Spleen (tissue), 7 donors: ENCODE data around the gene KRTDAP.

Experiments used
- POLR2A ChIP-seq, 3 donors: fragments of 450-650 bp; IDR thresholded peaks; one replicate each; pipeline ENCODE4 v1.5.1; 2017; ENCODE audit warnings: antibody characterized with exemption in 3 of 3, mild to moderate bottlenecking in 1 of 3
- POLR2AphosphoS5 ChIP-seq, 3 donors: sonication (generic); formaldehyde crosslinking; IDR thresholded peaks; one replicate each; pipeline ENCODE4 v1.5.1; 2017; ENCODE audit warnings: antibody characterized with exemption in 3 of 3
- TF ChIP-seq, protein P1 (sequence below), 11 experiments: fragments of 200-600 bp in 7 of 11; fragments of 450-650 bp in 4 of 11; sonication (generic) in 4 of 11; IDR thresholded peaks in 8 of 11; conservative IDR thresholded peaks in 3 of 11; 1 replicate in 7 of 11; 2 replicates in 4 of 11; pipeline versions ENCODE4 v1.4.0 to v1.8.0; 2016 to 2021; ENCODE audit warnings: antibody characterized with exemption in 11 of 11, inconsistent platforms in 4 of 11, mild to moderate bottlenecking in 1 of 11
- donor health status: DM: no; HTN: no; CAD: no; lungs with moderate emphysema.
- donor health status: DM: no; HTN: no; CAD: no.
- donor health status: DM: no; HTN: no; CAD: no.

- no peak for TF ChIP-seq POLR2AphosphoS5 (IDR thresholded peaks at IDR 0.05)
- TF ChIP-seq, protein P1, sequence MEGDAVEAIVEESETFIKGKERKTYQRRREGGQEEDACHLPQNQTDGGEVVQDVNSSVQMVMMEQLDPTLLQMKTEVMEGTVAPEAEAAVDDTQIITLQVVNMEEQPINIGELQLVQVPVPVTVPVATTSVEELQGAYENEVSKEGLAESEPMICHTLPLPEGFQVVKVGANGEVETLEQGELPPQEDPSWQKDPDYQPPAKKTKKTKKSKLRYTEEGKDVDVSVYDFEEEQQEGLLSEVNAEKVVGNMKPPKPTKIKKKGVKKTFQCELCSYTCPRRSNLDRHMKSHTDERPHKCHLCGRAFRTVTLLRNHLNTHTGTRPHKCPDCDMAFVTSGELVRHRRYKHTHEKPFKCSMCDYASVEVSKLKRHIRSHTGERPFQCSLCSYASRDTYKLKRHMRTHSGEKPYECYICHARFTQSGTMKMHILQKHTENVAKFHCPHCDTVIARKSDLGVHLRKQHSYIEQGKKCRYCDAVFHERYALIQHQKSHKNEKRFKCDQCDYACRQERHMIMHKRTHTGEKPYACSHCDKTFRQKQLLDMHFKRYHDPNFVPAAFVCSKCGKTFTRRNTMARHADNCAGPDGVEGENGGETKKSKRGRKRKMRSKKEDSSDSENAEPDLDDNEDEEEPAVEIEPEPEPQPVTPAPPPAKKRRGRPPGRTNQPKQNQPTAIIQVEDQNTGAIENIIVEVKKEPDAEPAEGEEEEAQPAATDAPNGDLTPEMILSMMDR (IDR thresholded peaks at IDR 0.05 in 8 of 11, conservative IDR thresholded peaks at IDR 0.05 in 3 of 11): no peak
- no peak for TF ChIP-seq POLR2A (IDR thresholded peaks at IDR 0.05)
Measured at GRCh38 chr19:35490364-35490763, at the start of gene KRTDAP.
